ENCODE results near the gene PPP3CB.

Gene PPP3CB

DNA sequence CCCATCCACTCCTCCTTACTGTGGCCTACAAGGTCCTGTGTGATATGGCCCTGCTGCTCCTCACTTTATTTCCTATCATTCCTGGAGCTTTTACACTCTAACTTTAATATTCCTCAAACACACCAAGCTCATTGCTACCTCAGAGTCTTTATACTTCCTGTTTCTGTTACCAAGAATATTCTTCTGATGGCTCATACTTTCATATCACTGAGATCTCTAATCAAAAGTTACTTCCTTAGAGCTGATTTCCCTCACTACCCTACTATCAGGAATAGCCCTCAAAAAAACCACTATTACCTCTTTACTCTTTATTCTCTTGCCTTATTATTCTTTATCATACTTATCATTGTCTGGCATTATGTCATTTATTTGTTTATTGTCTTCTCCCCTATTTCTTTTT, 5.8 kb upstream of the PPP3CB start:
- Mint-ChIP-seq H3K4me1 (ENCODE audit: low read depth) (peaks cover 32% of the 10 kb centered on the region), H3K4me3 (peak overlapping the region; percentile 61), H3K27me3 (ENCODE audit: low read depth) (no peaks in the 10 kb centered on the region), H3K36me3 (ENCODE audit: low read depth) (peaks cover 28% of the 10 kb centered on the region), H3K27ac (peak overlapping the region; percentile 83), H3K9me3 (no peaks in the 10 kb centered on the region)
- DNase-seq (ENCODE audit: low spot score) = no peak

DNA sequence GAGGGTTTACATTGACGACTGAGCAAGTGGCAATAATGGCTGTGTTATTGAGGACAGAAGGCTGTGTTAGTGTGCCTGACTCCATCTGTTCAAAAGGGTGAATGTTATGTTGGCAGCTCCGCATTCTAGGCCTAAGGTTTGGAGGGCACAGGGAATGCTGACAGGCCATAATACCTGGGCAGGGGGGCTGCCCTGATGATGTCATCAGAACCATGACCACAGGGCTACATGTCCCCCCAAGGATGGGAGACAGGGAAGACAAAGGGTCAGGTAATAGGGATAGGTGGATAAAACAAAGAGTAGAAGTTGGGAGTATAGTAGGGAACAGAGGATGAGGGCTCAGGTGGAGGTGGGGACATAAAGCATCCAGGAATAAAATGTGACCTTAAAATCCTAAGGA, 1.8 kb upstream of the PPP3CB start:
- no peaks in the 10 kb centered on the region for H3K9me3 Mint-ChIP-seq
- DNase-seq (ENCODE audit: low spot score) = no peak
- peaks cover 50% of the 10 kb centered on the region for H3K4me1 Mint-ChIP-seq (ENCODE audit: low read depth)
- no peak overlapping the region for H3K27ac Mint-ChIP-seq
- no peak overlapping the region for H3K4me3 Mint-ChIP-seq
- H3K27me3 Mint-ChIP-seq (ENCODE audit: low read depth) = no peaks in the 10 kb centered on the region
- H3K36me3 Mint-ChIP-seq (ENCODE audit: low read depth) = peaks cover 27% of the 10 kb centered on the region

DNA sequence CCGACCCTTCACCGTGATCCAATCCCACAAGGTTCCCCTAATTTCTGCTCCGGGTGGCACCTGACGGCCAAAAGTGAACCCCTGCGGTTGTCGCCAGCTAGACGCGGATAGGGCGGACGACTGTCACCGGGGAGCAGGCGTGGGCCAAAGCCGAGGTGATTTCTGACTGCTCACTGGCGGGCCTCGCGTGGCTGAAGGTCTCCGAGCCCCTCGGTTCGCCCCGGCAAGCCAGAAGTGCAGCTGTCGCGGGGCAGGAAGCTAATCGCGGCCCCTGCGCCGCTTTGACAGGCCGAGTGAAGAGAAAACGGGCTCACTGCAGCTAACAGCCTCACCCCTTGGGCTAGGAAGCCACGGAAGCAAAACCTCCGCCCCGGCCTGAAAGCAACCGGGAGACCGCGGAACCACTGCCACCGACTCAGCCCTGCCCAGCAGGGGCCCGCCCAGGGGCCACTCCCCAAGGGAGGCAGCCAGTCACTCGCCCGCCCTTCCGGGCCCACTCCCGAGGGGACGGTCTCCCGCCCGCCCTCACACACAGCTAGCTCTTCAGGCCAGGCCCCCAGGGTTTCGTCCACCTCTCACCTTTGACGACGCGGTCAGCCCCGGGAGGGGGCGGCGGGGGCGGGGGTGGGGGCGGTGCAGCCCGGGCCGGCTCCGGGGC, 469 bp downstream of the PPP3CB start:
- peak overlapping the region; percentile 99 for H3K4me3 Mint-ChIP-seq
- H3K4me1 Mint-ChIP-seq (ENCODE audit: low read depth) = peaks cover 40% of the 10 kb centered on the region
- H3K9me3 Mint-ChIP-seq = no peaks in the 10 kb centered on the region
- peak; percentile 95 for DNase-seq (ENCODE audit: low spot score)
- peak overlapping the region; percentile 99 for H3K27ac Mint-ChIP-seq
- peaks cover 25% of the 10 kb centered on the region for H3K36me3 Mint-ChIP-seq (ENCODE audit: low read depth)
- no peaks in the 10 kb centered on the region for H3K27me3 Mint-ChIP-seq (ENCODE audit: low read depth)

DNA sequence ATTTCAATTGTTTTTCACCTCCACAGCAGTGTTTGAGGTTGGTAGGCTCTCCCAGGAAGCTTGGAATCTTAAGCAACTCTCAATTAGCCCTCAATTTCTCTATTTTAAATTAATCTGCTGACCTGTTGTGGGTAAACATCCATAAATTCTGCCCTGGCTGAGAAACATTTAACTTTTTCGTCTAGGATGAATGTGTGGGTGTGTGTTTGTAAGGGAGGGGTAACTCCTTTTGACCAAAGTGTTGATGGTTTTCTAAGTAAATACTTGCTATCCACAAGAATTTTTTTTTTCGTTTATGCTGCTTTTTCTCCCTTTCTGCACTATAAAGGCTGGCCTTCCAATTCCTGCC, 973 bp downstream of the PPP3CB start:
- peak overlapping the region; percentile 99 for H3K27ac Mint-ChIP-seq

GRCh38 chr10:73494213-73494612, 1.6 kb downstream of the PPP3CB start:
- no peaks in the 10 kb centered on the region for H3K27me3 Mint-ChIP-seq (ENCODE audit: low read depth)
- peak overlapping the region; percentile 78 for H3K4me3 Mint-ChIP-seq
- H3K27ac Mint-ChIP-seq = peak overlapping the region; percentile 34
- no peaks in the 10 kb centered on the region for H3K9me3 Mint-ChIP-seq
- H3K36me3 Mint-ChIP-seq (ENCODE audit: low read depth) = peaks cover 28% of the 10 kb centered on the region
- peaks cover 46% of the 10 kb centered on the region for H3K4me1 Mint-ChIP-seq (ENCODE audit: low read depth)
- no peak for DNase-seq (ENCODE audit: low spot score)

More for the DNA sequence above, 973 bp downstream of the PPP3CB start:
- H3K36me3 Mint-ChIP-seq (ENCODE audit: low read depth) = peaks cover 28% of the 10 kb centered on the region
- no peaks in the 10 kb centered on the region for H3K9me3 Mint-ChIP-seq
- peaks cover 43% of the 10 kb centered on the region for H3K4me1 Mint-ChIP-seq (ENCODE audit: low read depth)
- DNase-seq (ENCODE audit: low spot score) = no peak
- peak overlapping the region; percentile 99 for H3K4me3 Mint-ChIP-seq
- H3K27me3 Mint-ChIP-seq (ENCODE audit: low read depth) = no peaks in the 10 kb centered on the region

DNA sequence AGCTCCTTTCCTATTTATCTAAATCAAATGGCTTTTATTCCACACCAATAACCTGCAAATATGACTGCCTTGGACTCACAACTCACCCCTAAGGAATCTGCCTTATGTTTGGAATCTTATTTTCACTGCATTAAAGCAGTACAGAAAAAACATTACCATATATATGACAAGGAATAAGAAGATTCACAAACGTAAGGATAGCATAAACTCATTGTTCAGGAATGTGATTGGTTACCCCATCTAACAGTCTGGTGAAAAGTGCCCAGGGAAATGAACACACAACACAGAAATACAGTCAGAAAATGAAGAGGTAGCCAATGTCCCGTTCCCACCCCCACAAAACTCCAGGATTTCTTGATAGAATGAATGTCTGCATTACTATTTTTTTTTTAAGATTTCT, 2.0 kb downstream of the PPP3CB start:
- no peaks in the 10 kb centered on the region for H3K9me3 Mint-ChIP-seq
- DNase-seq (ENCODE audit: low spot score) = no peak
- no peaks in the 10 kb centered on the region for H3K27me3 Mint-ChIP-seq (ENCODE audit: low read depth)
- no peak overlapping the region for H3K27ac Mint-ChIP-seq
- H3K4me3 Mint-ChIP-seq = peak overlapping the region; percentile 78
- peaks cover 48% of the 10 kb centered on the region for H3K4me1 Mint-ChIP-seq (ENCODE audit: low read depth)
- H3K36me3 Mint-ChIP-seq (ENCODE audit: low read depth) = peaks cover 32% of the 10 kb centered on the region

- DNase-seq (ENCODE audit: low spot score) = no peak
- Mint-ChIP-seq H3K36me3 (ENCODE audit: low read depth) (peaks cover 33% of the 10 kb centered on the region), H3K9me3 (no peaks in the 10 kb centered on the region), H3K27ac (no peak overlapping the region), H3K27me3 (ENCODE audit: low read depth) (no peaks in the 10 kb centered on the region), H3K4me1 (ENCODE audit: low read depth) (peaks cover 20% of the 10 kb centered on the region), H3K4me3 (no peak overlapping the region)
Measured at GRCh38 chr10:73486601-73487000, 9.2 kb downstream of the PPP3CB start.

DNA sequence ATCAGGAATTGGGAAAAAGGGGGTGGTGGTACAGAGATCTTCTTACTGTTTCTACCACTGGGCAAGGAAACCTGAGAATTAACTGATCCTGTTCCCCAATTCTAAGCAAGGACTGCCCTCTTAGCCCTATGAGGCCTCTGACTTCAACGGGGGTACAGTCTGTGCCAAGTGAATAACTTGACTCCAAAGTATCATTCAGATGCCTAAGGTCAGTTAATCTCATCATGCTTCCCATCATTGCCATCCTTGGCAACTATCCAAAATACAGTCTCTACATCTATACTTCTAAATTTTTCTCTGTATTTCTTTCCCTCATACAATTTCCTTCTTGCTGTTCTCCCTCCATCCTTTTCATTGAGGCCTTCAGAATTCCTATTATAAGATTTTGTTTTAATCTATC, 10.5 kb downstream of the PPP3CB start:
- Mint-ChIP-seq H3K4me1 (ENCODE audit: low read depth) (peaks cover 26% of the 10 kb centered on the region), H3K36me3 (ENCODE audit: low read depth) (peaks cover 35% of the 10 kb centered on the region), H3K4me3 (no peak overlapping the region), H3K27me3 (ENCODE audit: low read depth) (no peaks in the 10 kb centered on the region), H3K9me3 (no peaks in the 10 kb centered on the region), H3K27ac (no peak overlapping the region)
- DNase-seq (ENCODE audit: low spot score) = no peak

- Mint-ChIP-seq H3K36me3 (ENCODE audit: low read depth) (peaks cover 43% of the 10 kb centered on the region), H3K27me3 (ENCODE audit: low read depth) (no peaks in the 10 kb centered on the region), H3K4me1 (ENCODE audit: low read depth) (peaks cover 32% of the 10 kb centered on the region), H3K4me3 (peak overlapping the region; percentile 45), H3K9me3 (no peaks in the 10 kb centered on the region), H3K27ac (peak overlapping the region; percentile 82)
- no peak for DNase-seq (ENCODE audit: low spot score)
Measured at GRCh38 chr10:73480158-73480557, 15.7 kb downstream of the PPP3CB start.

- no peak for DNase-seq (ENCODE audit: low spot score)
- Mint-ChIP-seq H3K9me3 (no peaks in the 10 kb centered on the region), H3K27me3 (ENCODE audit: low read depth) (no peaks in the 10 kb centered on the region), H3K27ac (peak overlapping the region; percentile 86), H3K36me3 (ENCODE audit: low read depth) (peaks cover 49% of the 10 kb centered on the region), H3K4me1 (ENCODE audit: low read depth) (peaks cover 34% of the 10 kb centered on the region), H3K4me3 (peak overlapping the region; percentile 71)
Measured at GRCh38 chr10:73478636-73479035, 17.2 kb downstream of the PPP3CB start.

- H3K27me3 Mint-ChIP-seq (ENCODE audit: low read depth) = no peaks in the 10 kb centered on the region
- no peaks in the 10 kb centered on the region for H3K9me3 Mint-ChIP-seq
- DNase-seq (ENCODE audit: low spot score) = no peak
- peaks cover 21% of the 10 kb centered on the region for H3K4me1 Mint-ChIP-seq (ENCODE audit: low read depth)
- peaks cover 58% of the 10 kb centered on the region for H3K36me3 Mint-ChIP-seq (ENCODE audit: low read depth)
- no peak overlapping the region for H3K4me3 Mint-ChIP-seq
- H3K27ac Mint-ChIP-seq = no peak overlapping the region
Measured at GRCh38 chr10:73471226-73471625, 24.6 kb downstream of the PPP3CB start.

DNA sequence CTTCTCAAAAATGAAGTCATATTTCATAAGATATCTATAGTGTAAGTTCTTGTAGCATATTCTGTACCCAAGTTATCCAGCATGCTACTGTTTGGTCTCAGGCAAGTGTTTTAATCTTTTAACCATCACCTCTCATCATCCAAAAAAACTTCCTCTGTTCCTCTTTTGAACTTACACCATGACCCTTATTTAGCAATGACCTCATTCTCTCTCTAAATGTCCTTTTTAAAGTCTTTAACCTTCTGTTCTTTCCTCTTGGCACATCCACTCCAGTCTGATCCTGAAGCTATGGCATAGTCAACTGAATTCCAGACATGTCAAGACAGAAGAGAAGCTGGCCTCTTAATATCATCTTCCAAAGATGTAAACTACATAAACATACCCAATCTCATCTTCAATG, 26.2 kb downstream of the PPP3CB start:
- Mint-ChIP-seq H3K27ac (no peak overlapping the region), H3K4me3 (no peak overlapping the region), H3K36me3 (ENCODE audit: low read depth) (peaks cover 58% of the 10 kb centered on the region), H3K27me3 (ENCODE audit: low read depth) (no peaks in the 10 kb centered on the region), H3K9me3 (no peaks in the 10 kb centered on the region), H3K4me1 (ENCODE audit: low read depth) (peaks cover 20% of the 10 kb centered on the region)
- DNase-seq (ENCODE audit: low spot score) = no peak

GRCh38 chr10:73467206-73467605, 28.6 kb downstream of the PPP3CB start:
- Mint-ChIP-seq H3K4me1 (ENCODE audit: low read depth) (peaks cover 20% of the 10 kb centered on the region), H3K36me3 (ENCODE audit: low read depth) (peaks cover 59% of the 10 kb centered on the region), H3K27ac (peak overlapping the region; percentile 9), H3K4me3 (no peak overlapping the region), H3K27me3 (ENCODE audit: low read depth) (no peaks in the 10 kb centered on the region), H3K9me3 (no peaks in the 10 kb centered on the region)
- no peak for DNase-seq (ENCODE audit: low spot score)

DNA sequence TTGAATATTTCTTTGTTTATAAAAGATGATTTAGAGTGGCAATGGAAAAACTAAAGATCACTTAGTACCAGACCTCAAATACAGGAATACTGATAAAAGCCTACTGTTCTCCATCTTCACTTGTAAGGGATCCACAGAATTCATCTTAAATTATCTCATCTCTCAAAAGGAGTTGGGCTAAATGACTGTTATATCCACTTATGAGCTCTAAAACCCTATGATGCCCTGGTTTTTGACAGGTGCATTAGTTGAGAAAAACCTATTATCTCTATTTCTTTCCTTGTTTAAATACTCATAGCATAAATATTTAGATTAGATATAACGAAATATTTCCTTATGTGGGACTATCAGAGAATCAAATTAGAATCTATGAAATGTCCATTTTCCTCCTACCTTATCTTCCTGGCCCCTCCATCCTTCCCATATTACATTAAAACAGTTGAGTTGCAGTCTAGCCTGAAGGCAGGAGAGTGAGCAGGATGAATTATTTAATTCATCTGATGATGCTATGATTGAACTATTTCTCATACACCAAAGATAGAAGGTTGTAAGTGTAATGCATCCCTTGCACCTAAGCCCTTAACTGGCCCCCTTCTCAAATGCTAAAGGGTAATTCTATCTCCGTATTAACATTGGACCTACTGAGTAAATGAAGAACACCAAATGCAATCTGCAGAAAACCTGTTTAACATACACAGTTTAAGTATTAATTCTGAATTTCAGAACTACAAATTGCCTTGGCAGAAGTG, 29.7 kb downstream of the PPP3CB start:
- Mint-ChIP-seq H3K27me3 (ENCODE audit: low read depth) (no peaks in the 10 kb centered on the region), H3K27ac (peak overlapping the region; percentile 27), H3K4me3 (no peak overlapping the region), H3K9me3 (no peaks in the 10 kb centered on the region), H3K36me3 (ENCODE audit: low read depth) (peaks cover 55% of the 10 kb centered on the region), H3K4me1 (ENCODE audit: low read depth) (peaks cover 20% of the 10 kb centered on the region)
- DNase-seq (ENCODE audit: low spot score) = no peak
